Loucy (cell line): Measurements from ENCODE around the gene ZYG11A.

ENCODE experiments used
- EZH2phosphoT487 ChIP-seq: fragments of 200-600 bp; IDR thresholded peaks from 2 replicates; pipeline ENCODE4 v1.6.1; 2018; ENCODE audit warnings: antibody characterized with exemption, mild to moderate bottlenecking, moderate library complexity, borderline replicate concordance
- TF ChIP-seq, protein P1 (sequence below): fragments of 200-600 bp; sonication (generic); conservative IDR thresholded peaks from 2 replicates; pipeline ENCODE4 v1.5.1; 2014; ENCODE audit warnings: mild to moderate bottlenecking, antibody characterized with exemption, low read length

DNA sequence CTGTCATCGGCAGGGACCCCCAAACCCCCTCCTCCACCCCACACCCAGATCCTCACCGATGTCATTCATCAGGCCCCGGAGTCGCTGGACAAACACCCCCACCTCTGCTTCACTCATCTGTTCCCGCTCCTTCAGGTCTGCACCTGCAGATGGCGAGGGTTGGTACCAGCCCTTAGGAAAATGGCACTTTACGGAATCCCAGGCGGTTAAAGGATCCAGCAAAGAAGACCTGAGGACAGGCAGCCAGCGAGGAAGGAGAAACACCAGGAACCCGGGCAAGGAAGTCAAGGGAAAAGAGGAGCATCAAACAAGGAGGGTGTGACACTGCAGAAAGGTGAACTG lies 65.2 kb downstream of the ZYG11A start:
- TF ChIP-seq, protein P1, sequence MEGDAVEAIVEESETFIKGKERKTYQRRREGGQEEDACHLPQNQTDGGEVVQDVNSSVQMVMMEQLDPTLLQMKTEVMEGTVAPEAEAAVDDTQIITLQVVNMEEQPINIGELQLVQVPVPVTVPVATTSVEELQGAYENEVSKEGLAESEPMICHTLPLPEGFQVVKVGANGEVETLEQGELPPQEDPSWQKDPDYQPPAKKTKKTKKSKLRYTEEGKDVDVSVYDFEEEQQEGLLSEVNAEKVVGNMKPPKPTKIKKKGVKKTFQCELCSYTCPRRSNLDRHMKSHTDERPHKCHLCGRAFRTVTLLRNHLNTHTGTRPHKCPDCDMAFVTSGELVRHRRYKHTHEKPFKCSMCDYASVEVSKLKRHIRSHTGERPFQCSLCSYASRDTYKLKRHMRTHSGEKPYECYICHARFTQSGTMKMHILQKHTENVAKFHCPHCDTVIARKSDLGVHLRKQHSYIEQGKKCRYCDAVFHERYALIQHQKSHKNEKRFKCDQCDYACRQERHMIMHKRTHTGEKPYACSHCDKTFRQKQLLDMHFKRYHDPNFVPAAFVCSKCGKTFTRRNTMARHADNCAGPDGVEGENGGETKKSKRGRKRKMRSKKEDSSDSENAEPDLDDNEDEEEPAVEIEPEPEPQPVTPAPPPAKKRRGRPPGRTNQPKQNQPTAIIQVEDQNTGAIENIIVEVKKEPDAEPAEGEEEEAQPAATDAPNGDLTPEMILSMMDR: no peak
- no peak for TF ChIP-seq EZH2phosphoT487
